ENCODE measurements around the gene SKP1. TPM values are rescaled to one million over a fixed set of nuclear protein-coding genes. Genes with fewer than 3 reads are reported as not detected.

SKP1 gene
- total and polyA plus RNA-seq, 10 of the 15 experiments (the other 5 are each of a cell fraction or from before 2014, with no cell fraction given): 100 to 1,686 (median 519) TPM

- Histone ChIP-seq H3K4me1 (ENCODE audit: control insufficient read depth, insufficient read depth, low read length) (peaks cover 18% of the 10 kb centered on the region), H2AFZ (ENCODE audit: control insufficient read depth, low read depth, low read length) (no peak overlapping the region), H3K9ac (ENCODE audit: control insufficient read depth, insufficient read depth, low read length) (no peak overlapping the region; the same call in 1 of the 2 replicates), H4K20me1 (ENCODE audit: control insufficient read depth, insufficient read depth) (no peaks in the 10 kb centered on the region), H3K9me3 (replicated peaks; ENCODE audit: control insufficient read depth, insufficient read depth, low read length) (no peaks in the 10 kb centered on the region), H3K36me3 (ENCODE audit: control insufficient read depth in 2 of 2, insufficient read depth in 2 of 2, low read length in 1 of 2) (peaks cover 0 to 3% of the 10 kb centered on the region in 2 experiments; a peak in 1 of 4 replicates), H3K27me3 (replicated peaks in 1 of 2; ENCODE audit: control insufficient read depth in 2 of 2, insufficient read depth in 2 of 2, low read length in 1 of 2) (no peaks in the 10 kb centered on the region; a peak in 1 of 4 replicates), H3K4me2 (ENCODE audit: control insufficient read depth, insufficient read depth) (peak overlapping the region; percentile 80), H3K27ac (ENCODE audit: control insufficient read depth, insufficient read depth) (no peak overlapping the region), H3K79me2 (ENCODE audit: control insufficient read depth, insufficient read depth, low read length) (peaks cover 23% of the 10 kb centered on the region), H3K4me3 (peak overlapping the region; percentile 83; the same call in 1 of the 2 replicates)
- intact Hi-C loops (cut with micrococcal nuclease; ENCODE audit: unreplicated experiment): no loop called here
- no peak for TF ChIP-seq ELK1 (IDR thresholded peaks at IDR 0.05; ENCODE audit: low read depth, low read length)
- TF ChIP-seq PAX8 (IDR thresholded peaks at IDR 0.05): no peak
- no peak for TF ChIP-seq HCFC1 (IDR thresholded peaks at IDR 0.05; ENCODE audit: low read length)
- TF ChIP-seq MEF2B (IDR thresholded peaks at IDR 0.05; ENCODE audit: partially characterized antibody, poor library complexity, severe bottlenecking): no peak
- TF ChIP-seq POLR2AphosphoS5 (IDR thresholded peaks at IDR 0.05; ENCODE audit: low read length): peak; percentile 33; the same call in 1 of the 2 replicates
- ChIA-PET POLR2A (interaction anchor here (0.6 to 11.6 kb wide), 4 partner anchors 9 to 105 kb away, joined by 3 to 291 read pairs (median 3); no protein-coding TSS in a partner anchor), RAD21 (ENCODE audit: unreplicated experiment) (interaction anchor here (0.6 to 10.8 kb wide), 5 partner anchors 10 to 72 kb away, joined by 3 to 123 read pairs (median 3); no protein-coding TSS in a partner anchor), SMC1A (ENCODE audit: uncharacterized antibody, unreplicated experiment) (interaction anchor here (1.3 to 11.4 kb wide), 3 partner anchors 17 to 77 kb away, joined by 3 to 152 read pairs (median 5); no protein-coding TSS in a partner anchor), CTCF (interaction anchor here (0.9 to 10.7 kb wide), 8 partner anchors 8 to 77 kb away, joined by 3 to 88 read pairs (median 9); no protein-coding TSS in a partner anchor)
- no peak for ATAC-seq
- DNase-seq (ENCODE audit: low read depth, low spot score): no peak
- TSS peak; percentile 63 for BruUV-seq (replicated peaks)
- no peak for FAIRE-seq
- 89% methylated on average over 12 of the region's 12 CpGs for WGBS (ENCODE audit: insufficient coverage, insufficient replicate concordance, low lambda C conversion rate, missing lambda C conversion rate)
- in situ Hi-C loops (cut with MboI): no loop called here
Observed at GRCh38 chr5:134116789-134117761, 59.7 kb downstream of the SKP1 start.

Measured in GM12878 (cell line).